Activated CD4-positive, alpha-beta T cell treated with anti-CD3 and anti-CD28 coated beads, Interleukin-2, amount 10 ng/mL, durations not matched to agents 7 days and 5 days (primary cell): Measurements from ENCODE around the gene CELF1. TPM values are rescaled to one million over a fixed set of nuclear protein-coding genes. Genes with fewer than 3 reads are reported as not detected.

Source experiments
- total RNA-seq, 2 experiments: library from RNA; stranded (reverse); gene quantifications; one replicate each; pipeline ENCODE4 v1.2.3, GENCODE V29; 2021

Gene CELF1
- total RNA-seq, 2 experiments from 2014 or later, result 102 to 105 TPM

Other genes starting within 250 kb of the CELF1 start
- not detected for gene MYBPC3, start 200.4 kb downstream of the CELF1 start, total RNA-seq
- gene SPI1, start 174.6 kb downstream of the CELF1 start, total RNA-seq, result not detected
- 10 to 100 TPM; 22.4 to 28.1 TPM for gene SLC39A13, start 144.5 kb downstream of the CELF1 start, total RNA-seq
- gene PSMC3, start 126.7 kb downstream of the CELF1 start, total RNA-seq, result 100 to 1,000 TPM; 153 to 162 TPM
- under 1 TPM; 0.48 to 0.50 TPM for gene RAPSN, start 104.0 kb downstream of the CELF1 start, total RNA-seq
- gene PTPMT1, start 12.5 kb upstream of the CELF1 start, total RNA-seq, result 10 to 100 TPM; 34.2 to 40.5 TPM
- 10 to 100 TPM; 17.2 to 20.3 TPM for gene KBTBD4, start 25.8 kb upstream of the CELF1 start, total RNA-seq
- gene NDUFS3, start 25.9 kb upstream of the CELF1 start, total RNA-seq, result 100 to 1,000 TPM; 105 to 110 TPM
- under 1 TPM in 1 of 2 experiments, not detected in 1; 0.25 TPM for gene FAM180B, start 33.5 kb upstream of the CELF1 start, total RNA-seq
- under 1 TPM in 1 of 2 experiments, not detected in 1; 0.22 TPM for gene C1QTNF4, start 41.3 kb upstream of the CELF1 start, total RNA-seq
- 10 to 100 TPM; 76.6 to 89.4 TPM for gene MTCH2, start 89.4 kb upstream of the CELF1 start, total RNA-seq
- gene AGBL2, start 162.2 kb upstream of the CELF1 start, total RNA-seq, result 1 to 10 TPM; 4.9 to 5.9 TPM
- gene FNBP4, start 214.2 kb upstream of the CELF1 start, total RNA-seq, result 100 to 1,000 TPM; 148 to 161 TPM